Measurements from ENCODE around the gene ST6GALNAC3. TPM values are rescaled to one million over a fixed set of nuclear protein-coding genes. Genes with fewer than 3 reads are reported as not detected.

ST6GALNAC3 gene
- total RNA-seq, 2 donors from 2014 or later: 6.3 to 7.6 TPM

DNA sequence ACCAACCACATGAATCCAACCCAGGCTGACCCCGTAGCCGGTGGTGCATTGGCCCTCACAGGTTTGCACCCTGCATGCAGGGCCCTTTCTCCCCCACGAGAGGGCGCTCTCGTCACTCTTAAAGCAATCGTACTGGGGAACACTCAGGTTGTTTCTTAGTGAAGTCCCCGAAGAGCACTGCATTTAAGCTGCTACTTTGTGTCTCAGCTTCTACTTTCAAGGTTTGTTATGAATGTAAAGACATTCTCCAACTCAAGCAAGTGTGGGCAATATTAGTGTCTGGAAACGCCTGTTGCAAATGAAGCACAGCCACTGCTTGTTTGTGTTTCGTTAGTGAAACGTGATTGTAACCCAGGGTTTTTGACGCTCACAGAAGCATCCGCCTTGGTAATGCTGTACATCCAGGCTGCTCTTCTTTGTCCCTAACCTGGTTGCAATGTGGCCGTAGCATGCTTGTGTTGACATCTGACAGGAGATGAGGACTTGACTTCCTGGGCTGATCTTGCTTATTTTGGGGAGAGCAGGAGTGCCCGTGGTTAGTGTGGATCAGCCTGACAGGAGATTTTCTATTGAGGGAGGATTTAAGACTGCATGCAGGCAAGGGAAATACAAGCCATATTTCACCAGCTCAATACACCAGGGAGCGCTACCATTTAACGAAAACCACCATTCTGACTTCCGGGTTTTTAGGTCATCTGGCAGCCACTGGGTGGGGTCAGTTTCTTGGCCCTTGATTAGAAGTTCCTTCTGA is 79.8 kb downstream of the ST6GALNAC3 start:
- no peaks in the 10 kb centered on the region for H3K36me3 ChIP-seq (ENCODE audit: control insufficient read depth, insufficient read depth, low read length)
- Mint-ChIP-seq H3K27ac (no peak overlapping the region), H3K4me1 (peaks cover 6% of the 10 kb centered on the region), H3K27me3 (ENCODE audit: insufficient read depth) (no peaks in the 10 kb centered on the region), H3K36me3 (ENCODE audit: low read depth) (no peaks in the 10 kb centered on the region), H3K9me3 (no peaks in the 10 kb centered on the region), H3K4me3 (peak overlapping the region; percentile 12)
- no peaks in the 10 kb centered on the region for H3K27me3 ChIP-seq (ENCODE audit: control insufficient read depth, insufficient read depth, low read length, poor library complexity, severe bottlenecking)
- no peaks in the 10 kb centered on the region for H3K9me3 ChIP-seq (ENCODE audit: control insufficient read depth, low read length)
- no peaks in the 10 kb centered on the region for H3K4me1 ChIP-seq (ENCODE audit: control insufficient read depth, insufficient read depth, low read length)
- no peak overlapping the region for H3K4me3 ChIP-seq (ENCODE audit: low read length)
- peak; percentile 94 for DNase-seq
- 38 to 51% methylated on average over 15 to 17 of the region's 17 CpGs for WGBS, 2 experiments (ENCODE audit: insufficient coverage in 1 of 2, insufficient read length in 1 of 2)
- H3K9ac ChIP-seq (ENCODE audit: extremely low read depth, low read length, poor library complexity, severe bottlenecking): no peak overlapping the region
- TF ChIP-seq, protein P1, sequence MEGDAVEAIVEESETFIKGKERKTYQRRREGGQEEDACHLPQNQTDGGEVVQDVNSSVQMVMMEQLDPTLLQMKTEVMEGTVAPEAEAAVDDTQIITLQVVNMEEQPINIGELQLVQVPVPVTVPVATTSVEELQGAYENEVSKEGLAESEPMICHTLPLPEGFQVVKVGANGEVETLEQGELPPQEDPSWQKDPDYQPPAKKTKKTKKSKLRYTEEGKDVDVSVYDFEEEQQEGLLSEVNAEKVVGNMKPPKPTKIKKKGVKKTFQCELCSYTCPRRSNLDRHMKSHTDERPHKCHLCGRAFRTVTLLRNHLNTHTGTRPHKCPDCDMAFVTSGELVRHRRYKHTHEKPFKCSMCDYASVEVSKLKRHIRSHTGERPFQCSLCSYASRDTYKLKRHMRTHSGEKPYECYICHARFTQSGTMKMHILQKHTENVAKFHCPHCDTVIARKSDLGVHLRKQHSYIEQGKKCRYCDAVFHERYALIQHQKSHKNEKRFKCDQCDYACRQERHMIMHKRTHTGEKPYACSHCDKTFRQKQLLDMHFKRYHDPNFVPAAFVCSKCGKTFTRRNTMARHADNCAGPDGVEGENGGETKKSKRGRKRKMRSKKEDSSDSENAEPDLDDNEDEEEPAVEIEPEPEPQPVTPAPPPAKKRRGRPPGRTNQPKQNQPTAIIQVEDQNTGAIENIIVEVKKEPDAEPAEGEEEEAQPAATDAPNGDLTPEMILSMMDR (conservative IDR thresholded peaks at IDR 0.05): peak; percentile 98
- no peak overlapping the region for H3K27ac ChIP-seq (ENCODE audit: low read depth, low read length)

DNA sequence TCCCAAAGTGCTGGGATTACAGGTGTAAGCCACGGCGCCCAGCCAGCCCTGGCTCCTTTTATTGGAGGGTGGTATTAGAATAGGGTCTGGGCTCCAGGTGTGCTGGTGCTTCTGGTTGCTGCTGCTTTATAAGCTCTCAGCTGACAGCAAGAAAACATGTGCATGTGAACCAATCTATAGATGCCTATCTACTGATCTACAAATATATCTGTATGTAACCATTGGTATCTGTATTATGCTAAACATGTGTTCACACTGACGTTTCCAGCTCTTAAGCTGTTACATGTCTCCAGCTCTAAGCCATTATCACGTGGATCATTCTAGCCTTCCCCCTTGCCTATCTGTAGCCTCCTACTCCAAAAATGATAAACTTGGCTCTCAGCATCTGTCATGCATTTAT is 82.4 kb downstream of the ST6GALNAC3 start:
- 91 to 100% methylated on average over 2 to 4 of the region's 4 CpGs for WGBS, 2 experiments (ENCODE audit: insufficient coverage in 1 of 2, insufficient read length in 1 of 2)

DNA sequence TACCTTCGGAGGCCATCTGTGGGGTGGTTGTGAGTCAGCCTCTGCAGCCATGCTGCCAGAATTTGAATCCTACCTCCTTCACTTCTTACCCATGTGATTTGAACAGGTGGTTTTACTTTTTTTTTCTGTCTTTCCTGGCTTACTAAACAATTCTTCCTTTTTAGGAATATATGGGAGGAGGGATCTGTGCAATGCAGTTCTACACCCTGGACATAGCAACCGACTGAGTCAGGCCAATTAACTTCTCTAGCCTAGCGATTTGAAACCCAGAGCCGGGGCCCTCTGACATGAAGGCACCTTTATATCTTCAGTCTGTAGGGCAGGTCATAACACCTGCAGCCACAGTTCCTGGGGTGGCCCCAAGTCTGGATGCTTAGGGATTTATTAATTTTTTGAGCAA is 83.6 kb downstream of the ST6GALNAC3 start:
- Mint-ChIP-seq H3K27ac (no peak overlapping the region), H3K4me3 (no peak overlapping the region)
- 92 to 94% methylated on average over 2 to 4 of the region's 4 CpGs for WGBS, 2 experiments (ENCODE audit: insufficient coverage in 1 of 2, insufficient read length in 1 of 2)

More for the DNA sequence above, 82.4 kb downstream of the ST6GALNAC3 start:
- Histone ChIP-seq H3K4me1 (ENCODE audit: control insufficient read depth, insufficient read depth, low read length) (no peaks in the 10 kb centered on the region), H3K9ac (ENCODE audit: extremely low read depth, low read length, poor library complexity, severe bottlenecking) (no peak overlapping the region), H3K27ac (ENCODE audit: low read depth, low read length) (no peak overlapping the region), H3K27me3 (ENCODE audit: control insufficient read depth, insufficient read depth, low read length, poor library complexity, severe bottlenecking) (no peaks in the 10 kb centered on the region), H3K9me3 (ENCODE audit: control insufficient read depth, low read length) (no peaks in the 10 kb centered on the region), H3K36me3 (ENCODE audit: control insufficient read depth, insufficient read depth, low read length) (no peaks in the 10 kb centered on the region), H3K4me3 (ENCODE audit: low read length) (no peak overlapping the region)
- Mint-ChIP-seq H3K4me1 (peaks cover 8% of the 10 kb centered on the region), H3K27ac (no peak overlapping the region), H3K9me3 (no peaks in the 10 kb centered on the region), H3K4me3 (no peak overlapping the region), H3K27me3 (ENCODE audit: insufficient read depth) (no peaks in the 10 kb centered on the region), H3K36me3 (ENCODE audit: low read depth) (no peaks in the 10 kb centered on the region)
- no peak for DNase-seq
- TF ChIP-seq, protein P1 (conservative IDR thresholded peaks at IDR 0.05): no peak

More for the DNA sequence above, 83.6 kb downstream of the ST6GALNAC3 start:
- H3K4me3 ChIP-seq (ENCODE audit: low read length): no peak overlapping the region
- H3K27ac ChIP-seq (ENCODE audit: low read depth, low read length): no peak overlapping the region
- no peak for DNase-seq
- H3K9me3 ChIP-seq (ENCODE audit: control insufficient read depth, low read length): no peaks in the 10 kb centered on the region
- Mint-ChIP-seq H3K36me3 (ENCODE audit: low read depth) (no peaks in the 10 kb centered on the region), H3K9me3 (no peaks in the 10 kb centered on the region), H3K4me1 (peaks cover 12% of the 10 kb centered on the region), H3K27me3 (ENCODE audit: insufficient read depth) (no peaks in the 10 kb centered on the region)
- H3K27me3 ChIP-seq (ENCODE audit: control insufficient read depth, insufficient read depth, low read length, poor library complexity, severe bottlenecking): no peaks in the 10 kb centered on the region
- TF ChIP-seq, protein P1 (conservative IDR thresholded peaks at IDR 0.05): no peak
- H3K36me3 ChIP-seq (ENCODE audit: control insufficient read depth, insufficient read depth, low read length): no peaks in the 10 kb centered on the region
- no peak overlapping the region for H3K9ac ChIP-seq (ENCODE audit: extremely low read depth, low read length, poor library complexity, severe bottlenecking)
- H3K4me1 ChIP-seq (ENCODE audit: control insufficient read depth, insufficient read depth, low read length): no peaks in the 10 kb centered on the region
